ENCODE measurements around the gene CAMTA1. TPM values are rescaled to one million over a fixed set of nuclear protein-coding genes. Genes with fewer than 3 reads are reported as not detected.

CAMTA1 gene
- total RNA-seq, 5 donors from 2014 or later (not counting 1 experiment from before 2014, with no cell fraction given): 29.7 to 37.4 (median 34.6) TPM

DNA sequence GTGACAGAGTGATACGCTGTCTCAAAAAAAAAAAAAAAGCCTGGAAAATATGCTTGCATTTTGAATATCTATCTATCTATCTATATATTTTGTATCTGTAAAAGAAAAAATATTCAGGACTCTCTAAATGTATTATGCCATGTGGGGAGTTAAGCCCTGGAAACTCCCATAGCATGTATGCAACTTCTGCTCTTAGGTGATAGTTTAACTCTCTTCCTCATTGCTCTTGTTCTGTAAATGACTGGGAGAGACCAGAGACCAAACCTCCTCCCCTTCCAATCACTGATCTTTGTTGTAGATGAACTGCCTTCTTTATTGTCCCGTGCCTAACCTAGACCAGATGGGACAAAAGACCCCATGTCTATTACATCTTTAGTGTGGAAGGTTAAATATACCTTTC, 37.6 kb upstream of the CAMTA1 start:
- H3K27ac Mint-ChIP-seq: no peak overlapping the region
- DNase-seq: no peak
- H3K9me3 Mint-ChIP-seq: peaks cover 0 to 3% (median 0%) of the 10 kb centered on the region in 3 donors
- H3K4me3 Mint-ChIP-seq: no peak overlapping the region
- no CpG with 5 or more reads among the region's 2 CpGs for WGBS (ENCODE audit: insufficient coverage)
- no peaks in the 10 kb centered on the region for H3K9me3 ChIP-seq
- ChIA-PET CTCF (no interaction called here), POLR2A (no interaction called here)
- no peaks in the 10 kb centered on the region for H3K36me3 Mint-ChIP-seq
- no peak overlapping the region for H3K4me3 ChIP-seq (ENCODE audit: control insufficient read depth in 1 of 2, extremely low read depth in 1 of 2, low read length in 1 of 2)
- no peaks in the 10 kb centered on the region for H3K4me1 ChIP-seq (ENCODE audit: control insufficient read depth in 1 of 2, extremely low read depth in 1 of 2, insufficient read depth in 2 of 2, low read length in 2 of 2)
- no peak for ATAC-seq (replicated peaks in 1 of 4)
- H3K27ac ChIP-seq (ENCODE audit: low read length): no peak overlapping the region
- H3K4me1 Mint-ChIP-seq: peaks cover 8 to 12% (median 8%) of the 10 kb centered on the region in 3 donors
- H3K36me3 ChIP-seq (ENCODE audit: control insufficient read depth in 2 of 2, extremely low read depth in 1 of 2, insufficient read depth in 1 of 2, low read length in 1 of 2): no peaks in the 10 kb centered on the region
- peaks cover 0 to 15% of the 10 kb centered on the region in 2 experiments for H3K27me3 ChIP-seq (replicated peaks in 1 of 2; ENCODE audit: control insufficient read depth in 2 of 2, extremely low read depth in 1 of 2, insufficient read depth in 2 of 2, low read length in 1 of 2)
- peaks cover 23 to 30% of the 10 kb centered on the region in 2 donors for H3K27me3 Mint-ChIP-seq

DNA sequence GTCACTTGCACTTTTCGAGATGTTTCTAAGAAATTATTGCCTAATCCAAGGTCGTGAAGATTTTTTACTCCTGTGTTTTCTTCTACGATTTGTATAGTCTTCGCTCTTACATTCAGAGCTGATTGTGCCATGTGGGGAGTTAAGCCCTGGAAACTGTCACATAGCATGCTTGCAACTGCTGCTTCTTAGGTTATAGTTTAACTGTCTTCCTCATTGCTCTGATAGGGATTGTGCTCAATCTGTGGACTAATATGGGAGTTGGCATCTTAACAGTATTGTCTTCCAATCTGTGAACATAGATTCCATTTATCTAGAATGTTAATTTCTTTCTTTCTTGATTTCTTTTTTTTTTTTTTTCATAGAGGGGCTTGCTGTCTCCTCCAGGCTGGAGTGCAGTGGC, 34.8 kb upstream of the CAMTA1 start:
- no peak overlapping the region for H3K27ac ChIP-seq (ENCODE audit: low read length)
- Mint-ChIP-seq H3K27me3 (peaks cover 36 to 47% of the 10 kb centered on the region in 2 donors), H3K4me3 (no peak overlapping the region), H3K9me3 (peaks cover 0 to 3% (median 0%) of the 10 kb centered on the region in 3 donors), H3K4me1 (no peaks in the 10 kb centered on the region), H3K36me3 (no peaks in the 10 kb centered on the region), H3K27ac (no peak overlapping the region)
- ChIA-PET CTCF (interaction anchor here in 1 of 2 donors (0.7 kb wide), 1 partner anchor 11 kb away, joined by 5 read pairs; no protein-coding TSS in a partner anchor), POLR2A (no interaction called here)
- DNase-seq: no peak
- H3K4me1 ChIP-seq (ENCODE audit: control insufficient read depth in 1 of 2, extremely low read depth in 1 of 2, insufficient read depth in 2 of 2, low read length in 2 of 2): no peaks in the 10 kb centered on the region
- H3K4me3 ChIP-seq (ENCODE audit: control insufficient read depth in 1 of 2, extremely low read depth in 1 of 2, low read length in 1 of 2): no peak overlapping the region
- no peaks in the 10 kb centered on the region for H3K9me3 ChIP-seq
- H3K27me3 ChIP-seq (replicated peaks in 1 of 2; ENCODE audit: control insufficient read depth in 2 of 2, extremely low read depth in 1 of 2, insufficient read depth in 2 of 2, low read length in 1 of 2): peaks cover 0 to 18% of the 10 kb centered on the region in 2 experiments
- no peaks in the 10 kb centered on the region for H3K36me3 ChIP-seq (ENCODE audit: control insufficient read depth in 2 of 2, extremely low read depth in 1 of 2, insufficient read depth in 1 of 2, low read length in 1 of 2)
- ATAC-seq (replicated peaks in 1 of 4): no peak
- WGBS (ENCODE audit: insufficient coverage): 86% methylated on average over 3 of the region's 4 CpGs

- POLR2A ChIA-PET: no interaction called here
- H3K27me3 Mint-ChIP-seq: peaks cover 34 to 38% of the 10 kb centered on the region in 2 donors
Observed at GRCh38 chr1:6753320-6754140, 31.7 kb upstream of the CAMTA1 start.

DNA sequence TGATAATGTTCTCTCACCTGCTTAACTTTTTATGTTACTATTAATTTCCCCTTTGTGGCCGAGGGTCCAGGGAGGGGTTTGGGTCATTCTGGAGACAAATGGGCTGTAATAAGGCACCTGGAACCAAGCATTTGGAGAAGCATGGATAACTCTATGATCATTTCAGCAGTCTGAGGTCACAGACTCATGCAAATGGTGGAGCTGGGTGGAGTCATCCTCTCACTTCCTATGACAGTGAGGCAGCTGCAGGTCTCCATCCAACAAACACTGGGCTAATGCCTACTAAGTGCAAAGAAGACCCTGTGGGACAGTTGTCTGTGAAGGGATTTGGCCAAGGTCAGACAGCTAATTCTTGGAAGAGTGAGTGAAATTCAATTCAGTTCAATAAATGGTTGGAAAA, 28.8 kb upstream of the CAMTA1 start:
- Histone ChIP-seq H3K27ac (ENCODE audit: low read length) (no peak overlapping the region), H3K9me3 (no peaks in the 10 kb centered on the region), H3K4me1 (ENCODE audit: control insufficient read depth in 1 of 2, extremely low read depth in 1 of 2, insufficient read depth in 2 of 2, low read length in 2 of 2) (no peaks in the 10 kb centered on the region), H3K4me3 (ENCODE audit: control insufficient read depth in 1 of 2, extremely low read depth in 1 of 2, low read length in 1 of 2) (no peak overlapping the region), H3K27me3 (replicated peaks in 1 of 2; ENCODE audit: control insufficient read depth in 2 of 2, extremely low read depth in 1 of 2, insufficient read depth in 2 of 2, low read length in 1 of 2) (peaks cover 0 to 17% of the 10 kb centered on the region in 2 experiments), H3K36me3 (ENCODE audit: control insufficient read depth in 2 of 2, extremely low read depth in 1 of 2, insufficient read depth in 1 of 2, low read length in 1 of 2) (no peaks in the 10 kb centered on the region)
- ChIA-PET POLR2A (interaction anchor here in 1 of 2 donors (0.7 kb wide), 1 partner anchor 88 kb away, joined by 15 read pairs; no protein-coding TSS in a partner anchor), CTCF (interaction anchor here in 1 of 2 donors (0.7 kb wide), 1 partner anchor 287 kb away, joined by 3 read pairs; no protein-coding TSS in a partner anchor)
- no peaks in the 10 kb centered on the region for H3K4me1 Mint-ChIP-seq
- H3K27me3 Mint-ChIP-seq: peaks cover 24 to 29% of the 10 kb centered on the region in 2 donors
- H3K36me3 Mint-ChIP-seq: no peaks in the 10 kb centered on the region
- no peak overlapping the region for H3K27ac Mint-ChIP-seq
- ATAC-seq (replicated peaks in 1 of 4): no peak
- WGBS (ENCODE audit: insufficient coverage): no CpG with 5 or more reads among the region's 1 CpG
- DNase-seq: no peak
- no peaks in the 10 kb centered on the region for H3K9me3 Mint-ChIP-seq
- no peak overlapping the region for H3K4me3 Mint-ChIP-seq

More at GRCh38 chr1:6753320-6754140, 31.7 kb upstream of the CAMTA1 start:
- CTCF ChIA-PET: no interaction called here
- H3K4me1 Mint-ChIP-seq: no peaks in the 10 kb centered on the region
- H3K4me3 Mint-ChIP-seq: no peak overlapping the region
- H3K36me3 Mint-ChIP-seq: no peaks in the 10 kb centered on the region
- Histone ChIP-seq H3K4me1 (ENCODE audit: control insufficient read depth in 1 of 2, extremely low read depth in 1 of 2, insufficient read depth in 2 of 2, low read length in 2 of 2) (no peaks in the 10 kb centered on the region), H3K4me3 (ENCODE audit: control insufficient read depth in 1 of 2, extremely low read depth in 1 of 2, low read length in 1 of 2) (no peak overlapping the region), H3K9me3 (no peaks in the 10 kb centered on the region), H3K36me3 (ENCODE audit: control insufficient read depth in 2 of 2, extremely low read depth in 1 of 2, insufficient read depth in 1 of 2, low read length in 1 of 2) (no peaks in the 10 kb centered on the region), H3K27me3 (replicated peaks in 1 of 2; ENCODE audit: control insufficient read depth in 2 of 2, extremely low read depth in 1 of 2, insufficient read depth in 2 of 2, low read length in 1 of 2) (peaks cover 0 to 26% of the 10 kb centered on the region in 2 experiments), H3K27ac (ENCODE audit: low read length) (no peak overlapping the region)
- H3K27ac Mint-ChIP-seq: no peak overlapping the region
- 87% methylated on average over 9 of the region's 10 CpGs for whole genome bisulfite sequencing (ENCODE audit: insufficient coverage)
- H3K9me3 Mint-ChIP-seq: peaks cover 0 to 3% (median 0%) of the 10 kb centered on the region in 3 donors
- DNase-seq: no peak
- ATAC-seq (replicated peaks in 1 of 4): no peak

- H3K4me1 Mint-ChIP-seq: no peaks in the 10 kb centered on the region
- H3K9me3 ChIP-seq: no peaks in the 10 kb centered on the region
- no peak for ATAC-seq (replicated peaks in 1 of 4)
- no peak for DNase-seq
- H3K9me3 Mint-ChIP-seq: no peaks in the 10 kb centered on the region
- ChIA-PET CTCF (no interaction called here), POLR2A (no interaction called here)
- peaks cover 22 to 24% of the 10 kb centered on the region in 2 donors for H3K27me3 Mint-ChIP-seq
- H3K27ac Mint-ChIP-seq: no peak overlapping the region
- H3K4me1 ChIP-seq (ENCODE audit: control insufficient read depth in 1 of 2, extremely low read depth in 1 of 2, insufficient read depth in 2 of 2, low read length in 2 of 2): no peaks in the 10 kb centered on the region
- H3K4me3 ChIP-seq (ENCODE audit: control insufficient read depth in 1 of 2, extremely low read depth in 1 of 2, low read length in 1 of 2): no peak overlapping the region
- H3K27me3 ChIP-seq (replicated peaks in 1 of 2; ENCODE audit: control insufficient read depth in 2 of 2, extremely low read depth in 1 of 2, insufficient read depth in 2 of 2, low read length in 1 of 2): peaks cover 0 to 9% of the 10 kb centered on the region in 2 experiments
- H3K36me3 Mint-ChIP-seq: no peaks in the 10 kb centered on the region
- no peaks in the 10 kb centered on the region for H3K36me3 ChIP-seq (ENCODE audit: control insufficient read depth in 2 of 2, extremely low read depth in 1 of 2, insufficient read depth in 1 of 2, low read length in 1 of 2)
- no peak overlapping the region for H3K4me3 Mint-ChIP-seq
- 87% methylated on average over 9 of the region's 25 CpGs for WGBS (ENCODE audit: insufficient coverage)
- H3K27ac ChIP-seq (ENCODE audit: low read length): no peak overlapping the region
Observed at GRCh38 chr1:6757719-6758435, 27.4 kb upstream of the CAMTA1 start.

DNA sequence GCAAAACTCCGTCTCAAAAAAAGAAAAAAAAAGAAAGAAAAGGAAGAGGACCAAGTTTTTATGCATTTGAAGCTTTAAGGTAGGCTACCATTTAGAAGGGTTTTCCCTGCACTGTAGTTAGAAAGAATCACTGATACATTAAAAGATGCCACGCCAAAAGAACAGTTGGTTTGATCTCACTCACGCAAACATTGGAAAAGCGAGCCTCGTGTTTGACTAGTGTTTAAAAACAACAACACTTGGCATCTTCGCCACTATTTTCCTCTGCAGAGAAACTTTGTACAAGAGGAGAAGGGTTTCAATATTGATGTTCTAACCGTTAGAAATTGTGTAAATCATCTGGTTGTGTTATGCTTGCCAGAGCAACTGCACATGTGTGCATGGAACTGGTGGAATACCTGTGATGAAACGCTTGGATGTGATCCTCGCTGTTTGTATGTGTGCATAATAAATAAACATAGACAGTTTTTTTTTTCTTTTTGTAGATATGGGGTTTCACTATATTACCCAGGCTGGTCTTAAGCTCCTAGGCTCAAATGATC, 24.0 kb upstream of the CAMTA1 start:
- ChIA-PET CTCF (interaction anchor here in 1 of 2 donors (0.6 kb wide), 1 partner anchor 10 kb away, joined by 5 read pairs; no protein-coding TSS in a partner anchor), POLR2A (no interaction called here)
- H3K27ac Mint-ChIP-seq: no peak overlapping the region
- ATAC-seq (replicated peaks in 1 of 4) (no peak), DNase-seq (no peak)
- H3K4me3 Mint-ChIP-seq: no peak overlapping the region
- no peaks in the 10 kb centered on the region for H3K4me1 Mint-ChIP-seq
- H3K36me3 Mint-ChIP-seq: no peaks in the 10 kb centered on the region
- Histone ChIP-seq H3K4me3 (ENCODE audit: control insufficient read depth in 1 of 2, extremely low read depth in 1 of 2, low read length in 1 of 2) (no peak overlapping the region), H3K36me3 (ENCODE audit: control insufficient read depth in 2 of 2, extremely low read depth in 1 of 2, insufficient read depth in 1 of 2, low read length in 1 of 2) (no peaks in the 10 kb centered on the region), H3K9me3 (no peaks in the 10 kb centered on the region), H3K27me3 (replicated peaks in 1 of 2; ENCODE audit: control insufficient read depth in 2 of 2, extremely low read depth in 1 of 2, insufficient read depth in 2 of 2, low read length in 1 of 2) (peaks cover 0 to 11% of the 10 kb centered on the region in 2 experiments), H3K4me1 (ENCODE audit: control insufficient read depth in 1 of 2, extremely low read depth in 1 of 2, insufficient read depth in 2 of 2, low read length in 2 of 2) (no peaks in the 10 kb centered on the region), H3K27ac (ENCODE audit: low read length) (no peak overlapping the region)
- peaks cover 15% of the 10 kb centered on the region in 2 donors for H3K27me3 Mint-ChIP-seq
- H3K9me3 Mint-ChIP-seq: no peaks in the 10 kb centered on the region
- WGBS (ENCODE audit: insufficient coverage): 89% methylated on average over 6 of the region's 9 CpGs

Measured in T-cell (primary cell).